Activated CD4-positive, CD25-positive, alpha-beta regulatory T cell treated with anti-CD3 and anti-CD28 coated beads, Interleukin-2, amount 50 U/mL, for 24 hours (primary cell): ENCODE results near the gene KCNQ4.

ENCODE experiments used
- ATAC-seq, 2 donors: fragments of 150-1000 bp; cut with Tn5 transposase; one replicate each; pipeline ENCODE4 v1.10.0; 2021; ENCODE audit warnings: mild to moderate bottlenecking in 1 of 2, moderate library complexity in 1 of 2

Gene KCNQ4

DNA sequence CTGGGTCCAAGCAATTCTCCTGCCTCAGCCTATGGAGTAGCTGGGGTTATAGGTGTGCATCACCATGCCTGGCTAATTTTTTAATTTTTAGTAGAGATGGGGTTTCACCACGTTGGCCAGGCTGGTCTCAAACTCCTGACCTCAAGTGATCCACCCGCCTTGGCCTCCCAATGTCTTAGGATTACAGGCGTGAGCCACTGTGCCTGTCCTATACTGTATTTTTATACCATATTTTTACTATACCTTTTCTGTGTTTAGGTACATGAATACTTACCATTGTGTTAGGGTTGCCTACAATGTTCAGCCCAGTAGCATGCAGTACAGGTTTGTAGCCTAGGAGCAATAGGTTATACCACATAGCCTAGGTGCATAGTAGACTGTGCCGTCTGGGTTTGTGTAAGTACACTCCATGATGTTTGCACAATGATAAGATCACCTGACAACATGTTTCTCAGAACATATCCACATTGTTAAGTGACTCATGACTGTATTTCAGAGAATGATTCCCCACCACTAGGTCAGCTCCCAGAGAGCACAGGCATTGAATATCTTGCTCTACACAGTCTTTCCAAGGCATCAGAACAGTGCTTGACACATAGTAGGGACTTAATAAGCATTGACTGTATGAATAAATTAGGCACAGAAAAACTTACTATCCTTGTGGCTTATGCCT, 84.6 kb downstream of the KCNQ4 start:
- peak; percentile 82 to 87 for ATAC-seq

GRCh38 chr1:40870135-40870728, 86.6 kb downstream of the KCNQ4 start:
- no peak for ATAC-seq

DNA sequence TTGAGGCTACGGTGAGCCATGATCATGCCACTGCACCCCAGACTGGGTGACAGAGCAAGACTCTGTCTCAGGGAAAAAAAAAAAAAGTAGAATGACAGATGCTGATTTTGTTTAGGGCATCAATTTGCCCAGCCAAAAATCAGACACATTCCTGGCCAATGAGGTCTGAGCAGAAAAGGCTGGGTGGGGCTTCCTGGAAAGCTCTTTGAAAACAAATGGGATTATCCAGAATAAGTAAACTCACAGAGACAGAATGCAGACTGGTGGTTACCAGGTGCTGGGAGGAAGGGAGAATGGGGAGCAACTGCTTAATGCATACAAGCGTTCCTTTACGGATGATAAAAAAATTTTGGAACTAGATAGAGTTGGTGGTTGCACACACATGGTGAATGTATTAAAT, 88.7 kb downstream of the KCNQ4 start:
- ATAC-seq: no peak

DNA sequence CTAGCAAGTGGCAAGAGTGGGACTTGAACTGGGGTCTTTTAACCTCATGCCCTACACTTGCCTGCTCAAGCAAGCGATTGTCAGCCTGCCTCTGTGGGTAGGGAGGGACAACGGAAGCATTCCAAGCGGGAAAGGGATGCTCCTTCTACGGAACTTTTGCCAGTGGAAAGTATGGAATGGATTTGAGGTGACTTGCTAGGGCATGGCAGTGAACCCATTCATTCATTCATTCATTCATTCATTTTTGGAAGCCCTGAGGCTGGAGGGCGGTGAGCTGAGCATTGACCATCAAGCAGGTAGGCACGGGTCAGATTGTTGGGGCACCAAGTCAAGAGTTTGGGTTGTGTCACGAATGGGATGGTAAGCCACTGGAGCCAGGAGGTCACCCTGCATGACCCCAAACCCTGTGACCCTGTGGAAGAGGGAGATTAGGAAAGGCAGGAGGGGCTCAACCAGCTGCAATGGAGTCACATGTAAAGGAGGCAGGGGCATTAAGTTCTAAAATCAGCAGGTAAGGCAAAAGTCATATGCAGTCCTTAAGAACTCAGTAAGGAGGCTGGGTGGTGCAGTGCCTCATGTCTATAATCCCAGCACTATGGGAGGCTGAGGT, 90.4 kb downstream of the KCNQ4 start:
- ATAC-seq: no peak

- no peak for ATAC-seq
Measured at GRCh38 chr1:40876436-40876761, 92.8 kb downstream of the KCNQ4 start.

GRCh38 chr1:40876891-40877290, 93.3 kb downstream of the KCNQ4 start:
- ATAC-seq: no peak

- no peak for ATAC-seq
Measured at GRCh38 chr1:40877698-40878097, 94.1 kb downstream of the KCNQ4 start.

DNA sequence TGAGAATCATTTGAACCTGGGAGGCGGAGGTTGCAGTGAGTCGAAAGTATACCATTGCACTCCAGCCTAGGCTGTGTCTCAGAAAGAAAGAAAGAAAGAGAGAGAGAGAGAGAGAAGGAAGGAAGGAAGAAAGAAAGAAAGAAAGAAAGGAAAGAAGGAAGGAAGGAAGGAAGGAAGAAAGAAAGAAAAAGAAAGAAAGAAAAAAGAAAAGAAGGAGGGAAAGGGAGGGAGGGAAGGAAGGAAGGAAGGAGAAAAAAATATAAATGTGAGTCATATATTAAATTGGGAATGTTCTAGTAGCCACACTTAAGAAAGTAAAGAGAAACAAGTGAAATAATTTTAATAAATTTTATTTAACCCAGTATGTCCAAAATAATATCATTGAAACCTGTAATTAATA, 95.3 kb downstream of the KCNQ4 start:
- ATAC-seq: no peak

DNA sequence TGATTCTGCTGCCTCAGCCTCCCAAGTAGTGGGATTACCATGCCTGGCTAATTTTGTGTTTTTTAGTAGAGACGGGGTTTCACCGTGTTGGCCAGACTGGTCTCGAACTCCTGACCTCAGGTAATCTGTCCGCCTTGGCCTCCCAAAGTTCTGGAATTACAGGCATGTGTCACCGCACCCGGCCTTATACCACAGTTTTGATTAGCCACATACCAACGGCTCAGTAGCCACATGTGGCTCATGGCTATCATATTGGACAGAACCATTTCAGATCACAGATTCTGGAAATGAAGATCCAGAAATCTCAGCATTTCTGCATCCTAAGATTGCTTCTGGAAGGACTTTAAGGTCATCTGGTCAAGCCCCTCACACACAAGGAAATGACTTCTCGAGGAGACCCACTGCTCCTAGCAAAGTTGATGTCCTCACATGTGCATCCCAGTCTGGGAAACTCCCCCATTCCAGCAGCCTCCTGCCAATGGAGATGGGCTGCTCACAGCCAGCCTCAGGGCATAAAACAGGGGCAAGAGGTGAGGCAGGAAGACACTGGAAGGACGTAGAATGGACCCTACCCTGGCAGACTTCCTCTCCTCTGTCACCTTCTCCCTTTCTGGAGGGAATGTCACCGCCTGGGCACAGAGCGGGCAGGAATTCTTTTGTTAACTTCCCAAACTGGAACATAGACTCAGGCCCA, 96.0 kb downstream of the KCNQ4 start:
- ATAC-seq: no peak

- ATAC-seq: no peak
Measured at GRCh38 chr1:40880813-40881549, 97.4 kb downstream of the KCNQ4 start.

DNA sequence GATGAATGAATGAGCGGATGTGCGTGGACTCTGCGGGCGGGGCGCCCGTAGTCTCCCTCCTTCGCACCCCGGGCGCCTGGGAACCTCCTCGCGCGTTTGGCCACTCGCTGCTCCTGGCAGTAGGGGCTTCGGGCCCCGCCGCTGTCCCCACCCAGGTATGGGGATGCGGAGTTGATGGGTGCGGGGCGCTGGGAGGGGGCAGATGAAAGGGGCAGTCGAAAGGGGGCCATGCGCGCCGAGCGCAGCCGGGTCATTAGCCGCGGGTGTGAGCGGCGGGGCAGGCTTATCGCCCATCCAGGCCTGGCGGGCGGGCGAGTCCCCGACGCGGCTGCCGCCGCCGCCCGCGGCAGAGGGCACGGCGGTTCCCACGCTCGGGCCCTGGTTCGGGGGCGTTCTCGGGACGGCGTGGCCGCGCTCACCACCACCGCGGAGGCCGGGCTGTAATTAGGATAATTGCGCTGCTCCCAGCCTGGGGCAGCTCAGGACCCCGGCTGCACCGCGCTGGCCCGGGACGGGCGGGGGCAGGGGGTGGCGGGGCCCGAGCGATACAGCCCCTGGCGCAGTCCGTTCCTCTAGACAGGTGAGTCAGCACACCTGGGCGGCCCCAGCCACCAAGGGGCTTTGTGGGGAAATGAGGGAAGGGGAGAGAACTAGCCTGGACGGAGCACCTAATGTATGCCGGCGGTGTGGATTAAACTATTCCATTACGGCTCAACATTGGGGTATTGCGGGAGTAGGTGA, 100.6 kb downstream of the KCNQ4 start:
- no peak for ATAC-seq

DNA sequence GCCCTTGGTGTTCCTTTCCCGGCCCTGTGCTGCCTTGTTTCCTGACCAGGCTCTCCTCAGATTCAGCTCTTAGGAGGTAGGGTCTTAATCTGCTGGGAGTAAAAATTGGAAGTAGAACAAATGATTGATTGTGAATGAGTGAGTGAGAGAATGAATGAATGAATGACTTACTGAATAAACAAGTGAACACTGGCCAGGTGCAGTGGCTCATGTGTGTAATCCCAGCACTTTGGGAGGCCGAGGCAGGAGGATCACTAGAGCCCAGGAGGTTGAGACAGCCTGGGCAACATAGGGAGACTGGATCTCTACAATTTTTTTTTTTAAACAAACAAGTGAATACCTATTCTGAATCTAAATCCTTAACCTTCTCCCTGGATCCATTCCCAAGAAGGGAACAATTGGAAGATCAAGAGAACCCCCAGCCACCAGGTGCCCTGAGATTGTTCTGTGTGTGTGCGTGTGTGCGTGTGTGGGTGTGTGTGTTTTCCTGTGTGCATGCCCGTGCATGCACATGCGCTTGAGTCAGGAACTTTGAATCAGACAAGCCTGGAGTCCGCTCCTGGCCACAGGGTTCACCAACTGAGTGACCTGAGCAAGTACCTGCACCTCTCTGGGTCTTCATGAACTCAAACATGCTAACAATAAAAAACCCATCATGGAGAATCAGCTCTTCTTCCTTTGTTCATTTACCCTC, 102.9 kb downstream of the KCNQ4 start:
- no peak for ATAC-seq

DNA sequence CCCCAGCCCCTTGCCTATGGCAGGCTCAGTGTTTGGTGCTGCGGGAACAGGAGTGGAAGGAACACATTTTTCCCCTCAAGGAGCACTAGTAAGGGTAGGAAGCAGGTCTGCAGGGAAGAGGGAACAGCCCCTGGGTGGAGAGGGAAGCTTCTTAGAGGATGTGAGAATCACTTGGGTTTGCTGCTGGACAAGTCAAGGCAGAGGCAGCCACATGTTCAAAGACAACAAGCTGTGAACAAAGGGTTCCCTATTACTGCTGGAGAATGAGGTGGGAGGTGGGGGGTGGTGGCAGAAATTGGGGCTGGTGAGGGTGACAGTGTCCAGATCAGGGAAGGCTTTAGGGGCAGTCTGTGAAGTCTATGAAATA, 103.4 kb downstream of the KCNQ4 start:
- no peak for ATAC-seq

DNA sequence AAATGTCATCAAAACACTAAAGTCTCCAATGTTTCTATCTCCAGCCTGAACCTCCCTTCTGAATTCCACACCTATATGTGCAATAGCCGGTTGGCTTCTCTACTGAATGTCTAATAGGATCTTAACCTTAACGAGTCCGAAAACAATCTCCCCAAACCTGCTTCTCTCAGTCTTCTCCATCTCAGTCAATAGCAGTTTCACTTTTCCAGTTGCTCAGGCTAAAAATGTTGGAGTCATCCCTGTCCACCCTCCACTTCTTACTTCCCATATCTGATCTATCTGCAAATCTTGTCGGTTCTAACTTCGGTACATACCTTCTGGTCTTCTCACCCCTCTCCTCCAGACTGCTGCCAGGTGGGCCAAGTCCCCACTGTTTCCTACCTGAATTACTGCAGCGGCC, 104.1 kb downstream of the KCNQ4 start:
- ATAC-seq: no peak
